SK-N-SH (cell line): ENCODE results near the gene TOM1L2. TPM values are rescaled to one million over a fixed set of nuclear protein-coding genes. Genes with fewer than 3 reads are reported as not detected.
A peak's percentile ranks its signal among the peaks of the same experiment; 100 is the strongest.

Experiments used
- CTCF ChIA-PET: fragments of 300-600, 350-600 bp; formaldehyde crosslinking; extraction: SDS; loops from one replicate; lab custom pipeline; 2021; lab: Yijun Ruan, JAX
- POLR2A ChIA-PET: fragments of 350-600 bp; sonication (Branson Sonifier 250); formaldehyde crosslinking; extraction: SDS; loops from one replicate; lab custom pipeline; 2020; ENCODE audit warnings: antibody characterized with exemption, inconsistent platforms; lab: Yijun Ruan, JAX
- DNase-seq: peaks from one replicate; pipeline ENCODE4 v3.0.0; 2012
- H2AFZ ChIP-seq: fragments of 200-600 bp; sonication (generic); 2 replicates; pipeline ENCODE4 v1.8.1; 2016; ENCODE audit warnings: antibody characterized with exemption, mild to moderate bottlenecking, low read depth
- H3F3A ChIP-seq: fragments of 200-600 bp; sonication (generic); replicated peaks from 2 replicates; pipeline ENCODE3; 2016; ENCODE audit warnings: antibody characterized with exemption, mild to moderate bottlenecking; ENCODE audit not compliant: insufficient read depth
- H3K27ac ChIP-seq, 2 experiments: fragments of 200-500 bp in 1 of 2; fragments of 200-600 bp in 1 of 2; sonication (Bioruptor generic) in 1 of 2; sonication (generic), shearing (Covaris generic) in 1 of 2; 2 replicates each; pipeline versions ENCODE4 v1.5.1 to v1.6.1; 2014 to 2016; ENCODE audit warnings: low read depth in 2 of 2, inconsistent platforms in 1 of 2, low read length in 1 of 2, mild to moderate bottlenecking in 1 of 2, mixed read lengths in 1 of 2
- H3K27me3 ChIP-seq: fragments of 200-600 bp; sonication (generic), shearing (Covaris generic); 2 replicates; pipeline ENCODE4 v1.6.1; 2016; ENCODE audit warnings: mixed run types; ENCODE audit not compliant: insufficient read depth
- H3K36me3 ChIP-seq, 2 experiments: fragments of 200-500 bp in 1 of 2; fragments of 200-600 bp in 1 of 2; sonication (Bioruptor generic) in 1 of 2; sonication (generic) in 1 of 2; replicated peaks in 1 of 2; 2 replicates each; pipeline versions ENCODE3 to v1.5.1; 2014 to 2016; ENCODE audit warnings: low read length in 1 of 2, mild to moderate bottlenecking in 1 of 2; ENCODE audit not compliant: insufficient read depth in 2 of 2, control insufficient read depth in 1 of 2
- H3K4me1 ChIP-seq, 2 experiments: fragments of 200-500 bp in 1 of 2; fragments of 200-600 bp in 1 of 2; sonication (Bioruptor generic) in 1 of 2; sonication (generic), shearing (Covaris generic) in 1 of 2; 2 replicates each; pipeline versions ENCODE4 v1.5.1 to v1.6.1; 2014 to 2016; ENCODE audit warnings: low read depth in 1 of 2, low read length in 1 of 2, mixed run types in 1 of 2; ENCODE audit not compliant: insufficient read depth in 2 of 2, control insufficient read depth in 1 of 2
- H3K4me2 ChIP-seq: fragments of 200-600 bp; sonication (generic), shearing (Covaris generic); 2 replicates; pipeline ENCODE4 v1.6.1; 2017; ENCODE audit warnings: mixed run types
- H3K4me3 ChIP-seq, 2 experiments: fragments of 200-500 bp in 1 of 2; fragments of 200-600 bp in 1 of 2; sonication (Bioruptor generic) in 1 of 2; sonication (generic), shearing (Covaris generic) in 1 of 2; 2 replicates each; pipeline versions ENCODE4 v1.5.1 to v1.8.1; 2014 to 2016; ENCODE audit warnings: low read depth in 2 of 2, inconsistent platforms in 1 of 2, low read length in 1 of 2, mild to moderate bottlenecking in 1 of 2, mixed read lengths in 1 of 2, moderate library complexity in 1 of 2
- H3K79me2 ChIP-seq: fragments of 200-600 bp; sonication (generic); 2 replicates; pipeline ENCODE4 v1.8.1; 2017; ENCODE audit warnings: mild to moderate bottlenecking; ENCODE audit not compliant: insufficient read depth
- H3K9ac ChIP-seq: fragments of 200-600 bp; sonication (generic); 2 replicates; pipeline ENCODE4 v1.6.1; 2017; ENCODE audit warnings: mixed run types
- H3K9me2 ChIP-seq: fragments of 200-600 bp; sonication (generic); 2 replicates; pipeline ENCODE4 v1.6.1; 2017; ENCODE audit warnings: mixed run types
- H3K9me3 ChIP-seq: fragments of 200-600 bp; sonication (generic); 2 replicates; pipeline ENCODE4 v1.6.1; 2017; ENCODE audit warnings: mixed run types, mild to moderate bottlenecking, moderate library complexity
- H4K20me1 ChIP-seq: fragments of 200-600 bp; sonication (generic); 2 replicates; pipeline ENCODE4 v1.6.1; 2017; ENCODE audit warnings: mild to moderate bottlenecking, mixed run types; ENCODE audit not compliant: insufficient read depth
- EP300 ChIP-seq, 2 experiments: IDR thresholded peaks; 2 replicates each; pipeline versions ENCODE4 v1.4.0 to v1.6.1; 2012; ENCODE audit warnings: borderline replicate concordance in 1 of 2, low read depth in 1 of 2, low read length in 1 of 2
- EZH2phosphoT487 ChIP-seq: fragments of 200-600 bp; sonication (generic); IDR thresholded peaks from 2 replicates; pipeline ENCODE4 v1.6.1; 2017; ENCODE audit warnings: low read depth, mixed run types, mild to moderate bottlenecking, antibody characterized with exemption, moderate library complexity, borderline replicate concordance
- FOSL2 ChIP-seq: IDR thresholded peaks from 2 replicates; pipeline ENCODE4 v1.4.0; 2012; ENCODE audit warnings: low read depth, mild to moderate bottlenecking, moderate library complexity, borderline replicate concordance
- GABPA ChIP-seq: IDR thresholded peaks from 2 replicates; pipeline ENCODE4 v1.4.0; 2012; ENCODE audit warnings: low read depth, mild to moderate bottlenecking
- NFIC ChIP-seq: IDR thresholded peaks from 2 replicates; pipeline ENCODE4 v1.4.0; 2012; ENCODE audit warnings: borderline replicate concordance
- REST ChIP-seq: IDR thresholded peaks from 2 replicates; pipeline ENCODE4 v1.6.1; 2012; ENCODE audit warnings: mild to moderate bottlenecking, low read depth, low read length, moderate library complexity
- RXRA ChIP-seq: IDR thresholded peaks from 2 replicates; pipeline ENCODE4 v1.4.0; 2012; ENCODE audit warnings: low read depth, mild to moderate bottlenecking, borderline replicate concordance
- TAF1 ChIP-seq: IDR thresholded peaks from 2 replicates; pipeline ENCODE4 v1.6.1; 2012; ENCODE audit warnings: low read depth, mild to moderate bottlenecking, low read length, moderate library complexity, borderline replicate concordance
- TCF12 ChIP-seq: IDR thresholded peaks from 2 replicates; pipeline ENCODE4 v1.4.0; 2012
- ZBTB33 ChIP-seq: IDR thresholded peaks from 2 replicates; pipeline ENCODE4 v1.4.0; 2012; ENCODE audit warnings: low read depth, borderline replicate concordance
- WGBS: methylation state at CpG from one replicate; pipeline ENCODE4 v1.1.6; 2017; ENCODE audit warnings: low lambda C conversion rate; 5-methylcytosine and 5-hydroxymethylcytosine counted together
- polyA plus RNA-seq, 3 experiments: library from polyadenylated mRNA; depleted of rRNA; stranded (reverse); fragments of >200 nt; gene quantifications; 2 replicates each; pipeline ENCODE4 v1.2.3, GENCODE V29; 2012
- TF ChIP-seq, protein P1 (sequence below): IDR thresholded peaks from 2 replicates; pipeline ENCODE4 v1.4.0; 2012; ENCODE audit warnings: low read depth, borderline replicate concordance
- TF ChIP-seq, protein P2 (sequence below): fragments of 200-600 bp; sonication (generic); IDR thresholded peaks from 2 replicates; pipeline ENCODE4 v1.6.1; 2017; ENCODE audit warnings: antibody characterized with exemption, mild to moderate bottlenecking, moderate library complexity

TOM1L2 gene
- polyA plus RNA-seq, 1 of the 3 experiments (the other 2 are of a cell fraction), result 85.4 TPM

DNA sequence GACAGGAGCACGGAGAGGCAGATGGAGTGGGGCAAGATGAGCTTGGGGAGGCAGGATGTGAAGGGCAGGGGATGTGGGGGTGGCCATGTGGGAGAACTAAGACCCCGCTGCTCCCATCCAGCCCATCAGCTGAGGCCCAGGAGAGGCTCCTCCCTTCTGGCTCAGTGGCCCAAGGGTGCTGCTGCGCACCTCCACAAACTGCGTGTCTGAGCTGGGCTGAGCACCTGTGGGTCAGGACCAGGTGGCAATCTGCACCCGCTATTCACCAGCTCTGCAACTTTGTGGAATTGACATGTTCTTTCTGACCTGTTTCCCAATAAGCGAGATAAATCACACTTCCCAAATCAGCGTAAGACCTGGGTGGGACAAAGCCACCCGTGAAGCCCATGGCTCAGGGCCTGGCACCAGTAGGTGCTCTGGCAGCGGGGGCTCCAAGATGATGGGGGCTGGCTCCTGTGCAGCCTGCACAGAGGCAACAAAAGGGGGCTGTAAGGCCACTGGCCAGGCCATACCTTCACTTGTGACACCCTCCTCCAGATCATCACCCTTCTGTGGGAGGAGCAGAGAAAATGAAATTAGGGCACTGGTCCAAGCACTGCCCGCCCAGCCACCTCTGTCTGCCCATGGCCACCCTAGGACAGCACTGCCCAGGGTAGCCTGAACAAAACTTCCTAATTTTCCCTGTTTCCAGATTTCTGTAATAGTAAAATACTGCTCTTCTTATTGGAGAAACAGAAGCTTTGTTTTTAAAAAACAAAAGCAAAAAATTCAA lies 123.7 kb downstream of the TOM1L2 start:
- H4K20me1 ChIP-seq, result no peaks in the 10 kb centered on the region
- 100% methylated on average over 7 of the region's 10 CpGs for WGBS
- H3K27ac ChIP-seq, result peak overlapping the region in 1 of 2 experiments; percentile 19; a peak in 1 of 4 replicates
- no peak overlapping the region for H3K4me3 ChIP-seq
- no peaks in the 10 kb centered on the region for H3K79me2 ChIP-seq
- no peak overlapping the region for H3K9ac ChIP-seq
- no peaks in the 10 kb centered on the region for H3K9me2 ChIP-seq
- CTCF ChIA-PET, result interaction anchor here (0.9 to 2.3 kb wide), 9 partner anchors 8 to 71 kb away, joined by 3 to 7 read pairs (median 3); partner anchors contain the start of gene SREBF1
- H2AFZ ChIP-seq, result no peak overlapping the region
- peaks cover 0 to 52% of the 10 kb centered on the region in 2 experiments for H3K36me3 ChIP-seq
- TF ChIP-seq FOSL2 (no peak), EZH2phosphoT487 (no peak), EP300 (IDR thresholded peaks at IDR 0.05; ENCODE audit: borderline replicate concordance in 1 of 2, low read depth in 1 of 2, low read length in 1 of 2) (no peak), REST (no peak), TCF12 (no peak), GABPA (no peak), RXRA (no peak), NFIC (no peak), TAF1 (no peak), ZBTB33 (no peak)
- TF ChIP-seq, protein P1, sequence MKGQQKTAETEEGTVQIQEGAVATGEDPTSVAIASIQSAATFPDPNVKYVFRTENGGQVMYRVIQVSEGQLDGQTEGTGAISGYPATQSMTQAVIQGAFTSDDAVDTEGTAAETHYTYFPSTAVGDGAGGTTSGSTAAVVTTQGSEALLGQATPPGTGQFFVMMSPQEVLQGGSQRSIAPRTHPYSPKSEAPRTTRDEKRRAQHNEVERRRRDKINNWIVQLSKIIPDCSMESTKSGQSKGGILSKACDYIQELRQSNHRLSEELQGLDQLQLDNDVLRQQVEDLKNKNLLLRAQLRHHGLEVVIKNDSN, result no peak
- TF ChIP-seq, protein P2, sequence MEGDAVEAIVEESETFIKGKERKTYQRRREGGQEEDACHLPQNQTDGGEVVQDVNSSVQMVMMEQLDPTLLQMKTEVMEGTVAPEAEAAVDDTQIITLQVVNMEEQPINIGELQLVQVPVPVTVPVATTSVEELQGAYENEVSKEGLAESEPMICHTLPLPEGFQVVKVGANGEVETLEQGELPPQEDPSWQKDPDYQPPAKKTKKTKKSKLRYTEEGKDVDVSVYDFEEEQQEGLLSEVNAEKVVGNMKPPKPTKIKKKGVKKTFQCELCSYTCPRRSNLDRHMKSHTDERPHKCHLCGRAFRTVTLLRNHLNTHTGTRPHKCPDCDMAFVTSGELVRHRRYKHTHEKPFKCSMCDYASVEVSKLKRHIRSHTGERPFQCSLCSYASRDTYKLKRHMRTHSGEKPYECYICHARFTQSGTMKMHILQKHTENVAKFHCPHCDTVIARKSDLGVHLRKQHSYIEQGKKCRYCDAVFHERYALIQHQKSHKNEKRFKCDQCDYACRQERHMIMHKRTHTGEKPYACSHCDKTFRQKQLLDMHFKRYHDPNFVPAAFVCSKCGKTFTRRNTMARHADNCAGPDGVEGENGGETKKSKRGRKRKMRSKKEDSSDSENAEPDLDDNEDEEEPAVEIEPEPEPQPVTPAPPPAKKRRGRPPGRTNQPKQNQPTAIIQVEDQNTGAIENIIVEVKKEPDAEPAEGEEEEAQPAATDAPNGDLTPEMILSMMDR, result no peak
- POLR2A ChIA-PET, result interaction anchor here (0.7 to 4.1 kb wide), 3 partner anchors 11 to 37 kb away, joined by 3 to 34 read pairs (median 4); partner anchors contain the start of gene SREBF1
- no peaks in the 10 kb centered on the region for H3K27me3 ChIP-seq
- DNase-seq, result no peak
- no peak overlapping the region for H3K4me2 ChIP-seq
- no peaks in the 10 kb centered on the region for H3K9me3 ChIP-seq
- H3F3A ChIP-seq, result peaks cover 1% of the 10 kb centered on the region
- peaks cover 19 to 92% of the 10 kb centered on the region in 2 experiments; a peak in 3 of 4 replicates for H3K4me1 ChIP-seq
